Heart left ventricle (tissue), 16 donors: ENCODE data around the gene KCTD5. TPM values are rescaled to one million over a fixed set of nuclear protein-coding genes. Genes with fewer than 3 reads are reported as not detected.

Experiments used
- ATAC-seq, 4 donors: fragments of 200-7000 bp; cut with Tn5 transposase; one replicate each; pipeline ENCODE4 v1.9.1; 2020 to 2022; ENCODE audit warnings: moderate library complexity in 4 of 4, mild to moderate bottlenecking in 3 of 4, moderate number of reproducible peaks in 1 of 4
- DNase-seq, 5 donors: peaks; one replicate each; pipeline ENCODE4 v3.0.0-alpha.2; 2020
- H3K27ac ChIP-seq, 12 donors: fragments of 200-600 bp; sonication (generic) in 4 of 12; one replicate each; pipeline versions ENCODE4 v1.5.0 to v1.8.0; 2016 to 2022; ENCODE audit warnings: mild to moderate bottlenecking in 2 of 12
- H3K27me3 ChIP-seq, 9 donors: fragments of 200-600 bp; sonication (generic) in 2 of 9; one replicate each; pipeline versions ENCODE4 v1.5.1 to v1.8.0; 2016 to 2022; ENCODE audit warnings: mild to moderate bottlenecking in 3 of 9
- H3K36me3 ChIP-seq, 9 donors: fragments of 200-600 bp; sonication (generic) in 2 of 9; one replicate each; pipeline versions ENCODE4 v1.5.0 to v1.8.0; 2018 to 2022; ENCODE audit warnings: mild to moderate bottlenecking in 2 of 9
- H3K4me1 ChIP-seq, 12 donors: fragments of 200-600 bp; sonication (generic) in 4 of 12; one replicate each; pipeline versions ENCODE4 v1.5.0 to v1.8.0; 2016 to 2022; ENCODE audit warnings: mild to moderate bottlenecking in 3 of 12
- H3K4me3 ChIP-seq, 12 donors: fragments of 200-600 bp; sonication (generic) in 4 of 12; one replicate each; pipeline versions ENCODE4 v1.5.0 to v1.8.0; 2017 to 2022; ENCODE audit warnings: mild to moderate bottlenecking in 9 of 12, moderate library complexity in 4 of 12
- H3K9me3 ChIP-seq, 12 donors: fragments of 200-600 bp; sonication (generic) in 4 of 12; one replicate each; pipeline versions ENCODE4 v1.5.0 to v1.8.0; 2016 to 2022; ENCODE audit warnings: mild to moderate bottlenecking in 1 of 12
- POLR2A ChIP-seq, 2 donors: fragments of 450-650 bp; IDR thresholded peaks; one replicate each; pipeline ENCODE4 v1.6.1; 2017; ENCODE audit warnings: antibody characterized with exemption in 2 of 2, mild to moderate bottlenecking in 2 of 2, moderate library complexity in 2 of 2
- WGBS, 4 donors: extraction: QIAGEN DNeasy Blood & Tissue Kit in 2 of 4; methylation state at CpG; one replicate each; pipeline versions ENCODE4 v1.1.5 to v1.1.7; 2013 to 2018; 5-methylcytosine and 5-hydroxymethylcytosine counted together
- intact Hi-C, 10 donors: fragments of 100-400 bp; cut with DNase I; formaldehyde crosslinking; loops; one replicate each; pipeline versions ENCODE4 v1.11.1 to v1.14.2; 2022
- polyA plus RNA-seq, 2 donors: library from polyadenylated mRNA; stranded (reverse); fragments of 200-250 nt; gene quantifications; one replicate each; pipeline ENCODE4 v1.2.3, GENCODE V29; 2013
- total RNA-seq, 9 donors: library from RNA; depleted of rRNA in 2 of 9; stranded (reverse); fragments of >200 nt in 2 of 9; fragmentation: NEBNext Ultra II Directional in 3 of 9; extraction: Animal tissue kit (Norgen Biotek cat#: 25700) in 3 of 9; gene quantifications; one replicate each; pipeline versions ENCODE4 v1.1.0 to v1.2.4, GENCODE V29; 2016 to 2023
- TF ChIP-seq, protein P1 (sequence below), 12 donors: fragments of 200-600 bp; sonication (generic) in 4 of 12; IDR thresholded peaks; one replicate each; pipeline versions ENCODE4 v1.5.0 to v1.8.0; 2018 to 2022; ENCODE audit warnings: antibody characterized with exemption in 12 of 12, mild to moderate bottlenecking in 5 of 12
- donor health status: ischemic (EF 13 %, LVEDD 7.1; RV severe dilation, severe dysfunction).
- donor health status: healthy with polysubstance abuse.
- donor health status: DM: no; HTN: yes; CAD: no.
- donor health status: DM: no; HTN: no; CAD: no.
- donor health status: ischemic (EF 25% LVEDD 6.9; RV normal size, moderate dysfunction).
- donor health status: ischemic (EF 25% LVEDD 5.7; RV mildly dilated, moderate dysfunction).
- donor health status: healthy.
- donor health status: DM: yes; HTN: yes; CAD: no.
- donor health status: ischemic (EF 35%, LVEDD 5.7; RV mildly dilated, moderate dysfunction).
- donor health status: nonischemic (EF 11% LVEDD 7.7; RV severe dilation, severe dysfunction).
- donor health status: DM: yes; HTN: yes; CAD: no.
- donor health status: PGD.
- donor health status: ischemic (EF 29% LVEDD 5.4; RV normal size, mild dysfunction).
- donor health status: nonischemic (EF 23%, LVEDD 6.1; RV moderate dilation, normal function).

KCTD5 gene
- total and polyA plus RNA-seq, 11 donors, result 6.2 to 24.3 (median 11.1) TPM

DNA sequence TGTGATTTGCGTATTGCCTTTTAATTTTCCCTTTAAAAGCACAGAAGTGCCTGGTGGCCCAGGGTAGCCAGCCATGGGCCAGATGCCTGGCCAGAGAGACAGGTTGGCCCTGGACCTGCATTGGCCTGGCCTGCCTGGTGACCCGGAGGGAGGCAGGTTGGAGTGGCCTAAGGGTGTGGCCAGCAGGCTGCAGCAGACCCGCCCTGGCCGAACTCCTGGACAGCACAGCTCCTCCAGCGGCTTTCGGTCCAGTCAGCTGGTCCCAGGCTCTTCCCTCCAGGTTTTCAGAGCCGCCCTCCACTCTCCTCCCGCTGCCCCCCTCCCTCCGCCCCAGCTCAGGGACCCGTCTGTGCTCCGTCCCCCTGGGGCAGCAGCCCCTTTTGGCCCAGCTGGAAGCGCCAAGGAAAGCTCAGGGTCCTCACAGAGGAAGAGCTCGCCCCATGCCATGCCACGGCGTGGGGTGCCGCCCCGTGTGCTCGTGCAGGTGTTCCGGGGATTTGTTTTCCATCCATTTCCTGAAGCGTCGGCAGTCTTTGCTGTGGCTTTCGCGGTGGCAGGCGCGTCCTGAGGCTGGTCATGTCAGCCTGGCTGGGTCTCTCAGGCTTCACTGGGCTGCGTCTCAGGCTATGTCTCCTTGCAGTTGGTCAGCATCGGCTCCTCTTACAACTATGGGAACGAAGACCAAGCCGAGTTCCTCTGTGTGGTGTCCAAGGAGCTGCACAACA is 19.6 kb downstream of the KCTD5 start:
- intact Hi-C loops, result no loop called here
- H3K9me3 ChIP-seq, result no peaks in the 10 kb centered on the region
- no peak overlapping the region for H3K27ac ChIP-seq
- TF ChIP-seq, protein P1, sequence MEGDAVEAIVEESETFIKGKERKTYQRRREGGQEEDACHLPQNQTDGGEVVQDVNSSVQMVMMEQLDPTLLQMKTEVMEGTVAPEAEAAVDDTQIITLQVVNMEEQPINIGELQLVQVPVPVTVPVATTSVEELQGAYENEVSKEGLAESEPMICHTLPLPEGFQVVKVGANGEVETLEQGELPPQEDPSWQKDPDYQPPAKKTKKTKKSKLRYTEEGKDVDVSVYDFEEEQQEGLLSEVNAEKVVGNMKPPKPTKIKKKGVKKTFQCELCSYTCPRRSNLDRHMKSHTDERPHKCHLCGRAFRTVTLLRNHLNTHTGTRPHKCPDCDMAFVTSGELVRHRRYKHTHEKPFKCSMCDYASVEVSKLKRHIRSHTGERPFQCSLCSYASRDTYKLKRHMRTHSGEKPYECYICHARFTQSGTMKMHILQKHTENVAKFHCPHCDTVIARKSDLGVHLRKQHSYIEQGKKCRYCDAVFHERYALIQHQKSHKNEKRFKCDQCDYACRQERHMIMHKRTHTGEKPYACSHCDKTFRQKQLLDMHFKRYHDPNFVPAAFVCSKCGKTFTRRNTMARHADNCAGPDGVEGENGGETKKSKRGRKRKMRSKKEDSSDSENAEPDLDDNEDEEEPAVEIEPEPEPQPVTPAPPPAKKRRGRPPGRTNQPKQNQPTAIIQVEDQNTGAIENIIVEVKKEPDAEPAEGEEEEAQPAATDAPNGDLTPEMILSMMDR (IDR thresholded peaks at IDR 0.05), result no peak
- no peak for TF ChIP-seq POLR2A (IDR thresholded peaks at IDR 0.05)
- ATAC-seq, result no peak
- no peak overlapping the region for H3K4me3 ChIP-seq
- 92 to 95% (median 94%) methylated on average over 27 to 29 of the region's 29 CpGs for WGBS, 4 donors
- DNase-seq, result peak in 1 of 5 donors; percentile 18
- H3K36me3 ChIP-seq, result peaks cover 0 to 95% (median 67%) of the 10 kb centered on the region in 9 donors
- no peaks in the 10 kb centered on the region for H3K27me3 ChIP-seq
- peaks cover 0 to 24% (median 11%) of the 10 kb centered on the region in 12 donors for H3K4me1 ChIP-seq

DNA sequence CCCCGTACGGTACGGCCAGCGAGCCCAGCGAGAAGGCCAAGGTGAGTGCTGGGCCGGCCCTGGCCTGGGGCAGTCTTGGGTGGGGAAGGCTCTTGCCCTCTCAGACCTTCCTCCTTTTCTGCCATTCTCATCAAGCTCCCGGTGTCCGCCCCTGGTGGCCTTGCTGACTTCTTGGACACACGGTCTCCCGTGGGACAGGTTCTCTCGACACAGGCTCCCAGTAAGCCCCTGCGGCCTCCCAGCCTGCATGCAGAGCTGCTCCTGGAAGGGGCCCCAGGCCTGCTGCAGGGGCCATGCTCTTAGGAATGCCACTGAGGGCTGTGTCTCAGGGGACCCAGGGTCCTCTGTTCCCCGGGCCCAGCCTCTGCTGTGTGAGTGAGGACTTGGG is 20.1 kb downstream of the KCTD5 start:
- intact Hi-C loops, result no loop called here
- Histone ChIP-seq H3K27me3 (no peaks in the 10 kb centered on the region), H3K36me3 (peaks cover 0 to 95% (median 67%) of the 10 kb centered on the region in 9 donors), H3K4me1 (peaks cover 0 to 24% (median 11%) of the 10 kb centered on the region in 12 donors), H3K9me3 (no peaks in the 10 kb centered on the region), H3K4me3 (no peak overlapping the region), H3K27ac (no peak overlapping the region)
- WGBS, 4 donors, result 88 to 94% (median 91%) methylated on average over 11 to 13 of the region's 13 CpGs
- DNase-seq (no peak), ATAC-seq (no peak)
- no peak for TF ChIP-seq POLR2A (IDR thresholded peaks at IDR 0.05)
- TF ChIP-seq, protein P1 (IDR thresholded peaks at IDR 0.05), result no peak

DNA sequence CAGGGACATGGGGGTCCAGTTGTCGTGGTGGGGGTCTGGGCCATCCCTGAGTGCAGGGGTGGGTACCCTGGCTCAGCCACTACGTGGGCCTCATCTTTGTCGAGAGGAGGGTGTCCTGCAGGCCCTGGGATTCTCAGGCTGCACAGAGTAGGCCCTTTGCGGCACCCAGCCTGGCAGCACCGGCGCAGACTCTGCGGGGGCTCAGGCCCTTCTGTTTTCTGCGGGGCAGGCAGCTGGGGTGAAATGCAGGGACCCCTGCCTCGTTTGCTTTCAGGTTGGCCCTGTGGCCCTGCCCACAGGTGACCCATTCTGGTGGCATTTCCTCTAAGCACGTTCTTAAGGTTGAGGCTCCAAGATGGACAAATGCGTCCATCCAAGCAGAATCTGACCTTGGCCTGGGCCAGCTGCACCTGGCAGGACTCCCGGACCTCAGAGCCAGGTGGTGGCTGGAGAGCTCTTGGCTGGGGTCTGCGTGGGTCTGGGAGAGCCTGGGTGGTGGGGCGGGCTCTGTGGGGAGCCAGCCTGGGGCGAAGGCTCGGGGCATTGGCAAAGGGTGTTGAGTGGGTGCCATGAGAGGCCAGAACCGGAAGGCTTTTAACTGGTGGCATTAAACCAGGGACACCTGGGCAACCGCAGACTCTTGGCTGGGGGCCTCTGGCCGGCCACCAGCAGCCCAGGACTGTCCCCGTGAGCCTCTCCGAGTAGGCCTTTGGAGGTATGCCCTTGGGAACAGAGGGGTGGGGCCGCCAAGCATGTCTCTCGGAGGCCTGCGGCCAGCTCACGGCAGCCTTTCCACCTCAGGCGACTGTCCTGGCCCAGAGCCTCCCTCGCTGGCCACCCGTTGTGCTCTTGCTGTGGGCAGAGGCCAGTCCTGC is 20.8 kb downstream of the KCTD5 start:
- no peaks in the 10 kb centered on the region for H3K9me3 ChIP-seq
- H3K36me3 ChIP-seq, result peaks cover 0 to 95% (median 67%) of the 10 kb centered on the region in 9 donors
- TF ChIP-seq, protein P1 (IDR thresholded peaks at IDR 0.05), result no peak
- no peak for TF ChIP-seq POLR2A (IDR thresholded peaks at IDR 0.05)
- DNase-seq, result peak; percentile 64 to 84 (median 78)
- intact Hi-C loops, result no loop called here
- peak; percentile 83 to 93 (median 86) for ATAC-seq
- no peaks in the 10 kb centered on the region for H3K27me3 ChIP-seq
- H3K27ac ChIP-seq, result peak overlapping the region in 8 of 12 donors; percentile 3 to 67 (median 59)
- peaks cover 0 to 24% (median 11%) of the 10 kb centered on the region in 12 donors for H3K4me1 ChIP-seq
- no peak overlapping the region for H3K4me3 ChIP-seq
- 62 to 72% (median 68%) methylated on average over 11 to 28 of the region's 28 CpGs for WGBS, 4 donors
